Astrocyte of the spinal cord (primary cell): ENCODE data around the gene EXOC3L2.
A peak's percentile ranks its signal among the peaks of the same experiment; 100 is the strongest.

Source experiments
- DNase-seq: peaks from one replicate; pipeline ENCODE4 v3.0.0; 2011; ENCODE audit warnings: low read depth, low spot score
- H3K4me3 ChIP-seq: 2 replicates; pipeline ENCODE4 v1.5.1; 2011; ENCODE audit warnings: low read depth, mild to moderate bottlenecking, low read length, moderate library complexity
- in situ Hi-C: cut with HindIII; loops from 2 replicates; pipeline ENCODE4 v1.10.0; 2017; ENCODE audit warnings: low sequenced_read_pairs
- TF ChIP-seq, protein P1 (sequence below): IDR thresholded peaks from 2 replicates; pipeline ENCODE4 v1.5.1; 2012; ENCODE audit warnings: low read depth, mild to moderate bottlenecking, low read length, inconsistent platforms

Gene EXOC3L2

DNA sequence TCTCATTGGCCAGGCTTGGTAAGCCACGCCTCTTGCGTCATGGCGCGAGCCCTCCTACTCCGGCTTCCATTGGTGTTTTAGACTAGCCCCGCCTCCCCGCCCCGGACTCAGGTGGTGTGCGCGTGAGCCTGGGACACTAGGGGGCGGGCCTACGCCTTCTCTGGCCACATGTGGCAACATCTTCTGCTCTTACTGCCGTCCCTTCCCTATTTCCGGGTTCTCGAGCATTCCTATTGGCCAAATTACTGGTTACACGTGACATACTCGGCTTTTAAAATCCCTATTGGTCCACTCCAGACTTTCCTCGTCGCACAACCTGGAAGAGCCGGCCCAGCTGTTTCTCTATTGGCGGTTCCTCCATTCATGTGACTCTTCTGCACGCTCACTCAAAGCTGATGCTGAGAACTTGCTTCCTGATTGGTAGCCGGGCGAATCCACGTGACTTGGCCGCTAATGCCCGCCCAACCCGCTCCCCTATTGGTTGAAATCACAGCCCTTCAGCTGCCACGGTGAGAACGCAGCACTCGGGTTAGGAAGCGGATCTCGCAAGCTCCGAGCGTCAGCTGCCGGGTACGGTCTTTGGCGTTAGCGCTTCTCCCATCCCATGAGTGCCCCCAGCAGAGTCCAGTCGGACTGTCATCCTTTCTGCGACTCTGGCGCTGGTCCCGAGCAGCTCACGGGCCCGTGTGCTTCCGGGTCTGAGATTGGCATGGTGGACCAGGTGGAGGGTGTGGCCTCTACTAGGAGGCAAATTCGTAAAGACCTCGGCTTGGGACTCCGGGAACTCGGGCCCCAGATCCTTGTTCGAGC is 66.7 kb downstream of the EXOC3L2 start, which contains the start of gene BLOC1S3:
Gene BLOC1S3 (plus strand): TSS at position 523 of the 810 bp plus-strand sequence. CDS start 513 bp downstream, outside the sequence.
- H3K4me3 ChIP-seq: peak within 1 kb of the TSS; percentile 94
- in situ Hi-C loops: no loop called here
- TF ChIP-seq, protein P1, sequence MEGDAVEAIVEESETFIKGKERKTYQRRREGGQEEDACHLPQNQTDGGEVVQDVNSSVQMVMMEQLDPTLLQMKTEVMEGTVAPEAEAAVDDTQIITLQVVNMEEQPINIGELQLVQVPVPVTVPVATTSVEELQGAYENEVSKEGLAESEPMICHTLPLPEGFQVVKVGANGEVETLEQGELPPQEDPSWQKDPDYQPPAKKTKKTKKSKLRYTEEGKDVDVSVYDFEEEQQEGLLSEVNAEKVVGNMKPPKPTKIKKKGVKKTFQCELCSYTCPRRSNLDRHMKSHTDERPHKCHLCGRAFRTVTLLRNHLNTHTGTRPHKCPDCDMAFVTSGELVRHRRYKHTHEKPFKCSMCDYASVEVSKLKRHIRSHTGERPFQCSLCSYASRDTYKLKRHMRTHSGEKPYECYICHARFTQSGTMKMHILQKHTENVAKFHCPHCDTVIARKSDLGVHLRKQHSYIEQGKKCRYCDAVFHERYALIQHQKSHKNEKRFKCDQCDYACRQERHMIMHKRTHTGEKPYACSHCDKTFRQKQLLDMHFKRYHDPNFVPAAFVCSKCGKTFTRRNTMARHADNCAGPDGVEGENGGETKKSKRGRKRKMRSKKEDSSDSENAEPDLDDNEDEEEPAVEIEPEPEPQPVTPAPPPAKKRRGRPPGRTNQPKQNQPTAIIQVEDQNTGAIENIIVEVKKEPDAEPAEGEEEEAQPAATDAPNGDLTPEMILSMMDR: peak; percentile 28
- peak; percentile 100 for DNase-seq

DNA sequence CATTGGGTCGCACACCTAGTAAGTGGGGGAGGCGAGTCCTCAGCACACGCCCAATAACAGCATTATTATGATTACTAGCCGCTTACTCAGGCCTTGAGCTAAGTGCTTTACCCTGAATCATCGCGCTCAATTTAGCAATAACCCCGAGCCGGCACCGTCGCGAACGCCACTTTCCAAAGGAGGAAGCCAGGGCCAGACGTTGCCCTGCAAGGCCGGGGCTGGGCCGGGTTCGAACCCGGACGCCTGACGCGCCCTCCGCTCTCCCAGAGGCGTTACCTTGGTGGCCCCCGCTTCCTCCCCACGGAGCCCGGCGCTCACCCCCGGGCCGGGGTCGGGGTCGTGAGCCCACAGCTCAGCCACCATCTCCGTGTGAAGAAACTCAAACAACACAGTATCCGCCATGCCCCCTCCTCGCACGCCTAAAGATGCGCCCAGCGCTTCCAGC is 67.4 kb downstream of the EXOC3L2 start, which contains the start of gene TRAPPC6A:
Gene TRAPPC6A (minus strand): TSS at position 421 of the 445 bp plus-strand sequence. CDS start 19 bp downstream, at position 402.
- H3K4me3 ChIP-seq: peak within 1 kb of the TSS; percentile 94
- TF ChIP-seq, protein P1: no peak
- in situ Hi-C loops: no loop called here
- DNase-seq: peak; percentile 44

DNA sequence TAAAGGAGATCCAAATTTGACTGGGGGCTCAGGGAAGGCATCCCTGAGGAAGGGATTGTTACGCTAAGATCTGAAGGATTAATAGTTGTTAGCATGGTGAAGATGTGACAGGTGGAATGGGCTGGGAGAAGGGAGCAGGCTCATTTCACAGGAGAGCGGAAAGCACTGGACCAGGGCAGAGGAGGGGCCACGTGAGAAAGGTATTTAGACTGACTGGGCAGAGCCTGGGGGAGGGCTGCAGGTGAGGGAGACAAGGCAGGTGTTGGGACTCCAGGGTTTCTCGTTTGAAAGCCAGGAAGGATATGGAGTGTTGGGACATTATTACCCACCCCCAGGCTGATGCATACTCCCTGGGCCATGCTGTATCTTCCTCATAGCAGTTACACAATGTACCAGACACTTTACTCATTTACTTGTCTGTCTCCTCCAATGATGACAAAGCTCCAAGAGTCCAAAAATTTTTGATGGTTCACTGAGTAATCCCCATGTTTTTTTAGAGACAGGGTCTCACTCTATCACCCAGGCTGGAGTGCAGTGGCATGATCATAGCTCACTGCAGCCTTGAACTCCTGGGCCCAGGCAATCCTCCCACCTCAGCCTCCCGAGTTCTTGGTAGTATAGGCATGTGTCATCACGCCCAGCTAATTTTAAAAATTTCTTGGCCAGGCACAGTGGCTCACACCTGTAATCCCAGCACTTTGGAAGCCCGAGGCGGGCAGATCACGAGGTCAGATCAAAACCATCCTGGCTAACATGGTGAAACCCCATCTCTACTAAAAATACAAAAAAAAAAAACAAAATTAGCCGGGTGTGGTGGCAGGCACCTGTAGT is 69.5 kb downstream of the EXOC3L2 start:
- TF ChIP-seq, protein P1: no peak
- H3K4me3 ChIP-seq: no peak overlapping the region
- in situ Hi-C loops: no loop called here
- no peak for DNase-seq

DNA sequence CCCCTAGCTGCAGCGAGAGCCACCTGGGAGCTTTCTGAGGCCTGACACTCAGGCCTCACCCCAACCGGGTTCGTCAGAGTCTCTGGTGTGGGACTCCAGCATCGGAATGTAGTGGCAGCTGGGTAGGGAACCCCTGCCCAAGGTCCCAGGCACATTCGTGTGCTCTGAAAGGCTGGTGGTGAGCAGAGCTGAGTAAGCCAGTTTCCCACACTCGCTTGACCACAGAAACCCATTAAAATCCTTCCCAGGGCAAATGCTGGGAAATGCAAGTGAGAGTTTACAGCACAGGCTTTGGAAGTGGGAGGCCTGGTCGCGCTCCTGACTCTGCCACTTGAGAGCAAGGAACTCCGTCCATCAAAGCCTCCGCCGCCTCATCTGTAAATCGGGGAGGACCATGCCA is 71.4 kb downstream of the EXOC3L2 start:
- TF ChIP-seq, protein P1: no peak
- DNase-seq: peak; percentile 95
- no peak overlapping the region for H3K4me3 ChIP-seq
- in situ Hi-C loops: no loop called here

DNA sequence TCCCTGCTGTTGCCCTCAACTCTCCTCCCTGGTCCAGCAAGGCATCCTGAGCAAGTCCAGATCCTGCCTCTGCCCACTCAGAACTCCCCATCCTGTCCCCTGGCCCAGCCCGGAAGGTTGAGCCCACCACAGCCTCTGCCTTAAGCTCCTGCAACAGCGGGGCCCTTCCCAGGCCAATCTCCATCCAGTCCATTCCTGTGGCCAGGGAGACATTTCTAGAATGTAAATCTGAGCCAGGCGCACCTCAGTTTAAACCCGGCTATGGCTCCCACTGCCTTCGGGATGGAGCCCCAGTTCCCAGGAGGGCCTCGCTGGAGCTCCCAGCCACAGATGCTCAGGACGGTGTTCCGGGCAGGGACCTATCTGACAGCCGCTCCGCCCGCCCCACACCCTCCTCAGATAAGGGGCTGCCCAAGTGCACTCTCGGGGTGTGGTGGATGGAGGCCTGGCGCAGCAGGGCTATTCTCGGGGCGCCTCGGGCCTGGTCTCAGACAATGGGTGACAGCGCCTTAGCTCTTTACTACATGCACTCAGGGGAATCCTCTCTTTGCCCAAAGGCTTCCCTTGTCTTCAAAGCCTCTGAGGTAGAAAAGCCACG is 72.5 kb downstream of the EXOC3L2 start:
- no peak overlapping the region for H3K4me3 ChIP-seq
- TF ChIP-seq, protein P1: no peak
- no peak for DNase-seq
- in situ Hi-C loops: no loop called here

DNA sequence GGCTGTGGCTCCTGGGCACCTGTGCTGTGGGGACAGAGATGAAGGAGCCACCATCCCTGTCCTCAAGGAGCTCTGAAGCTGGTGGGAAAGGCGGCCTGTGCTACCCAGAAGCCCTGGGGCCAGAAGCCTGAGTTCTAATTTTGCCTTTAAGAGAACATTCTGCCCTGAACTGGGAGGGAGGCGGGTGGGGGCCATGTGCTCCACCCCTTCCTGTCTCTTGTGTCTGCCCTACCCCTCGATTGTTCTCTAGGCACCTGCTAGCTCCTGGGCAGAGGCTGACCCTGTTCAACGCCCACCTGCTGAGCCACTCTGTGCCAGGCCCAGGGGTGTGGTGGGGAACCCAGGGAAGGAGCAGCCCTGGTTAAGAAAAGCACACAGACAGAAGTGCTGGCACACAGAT is 73.0 kb downstream of the EXOC3L2 start:
- no peak for DNase-seq
- in situ Hi-C loops: no loop called here
- H3K4me3 ChIP-seq: no peak overlapping the region
- TF ChIP-seq, protein P1: no peak
